BJ (cell line): ENCODE measurements around the gene SHLD1. TPM values are rescaled to one million over a fixed set of nuclear protein-coding genes. Genes with fewer than 3 reads are reported as not detected.
"Not testable (repeated sequence)": the region's sequence is repeated elsewhere in the genome, so short reads cannot be mapped to it uniquely, and the experiment has no call there.

Experiments
- CTCF ChIA-PET: fragments of 350-600 bp; formaldehyde crosslinking; extraction: SDS; loops from one replicate; lab custom pipeline; 2021; ENCODE audit warnings: antibody characterized with exemption, inconsistent platforms; lab: Yijun Ruan, JAX
- POLR2A ChIA-PET: fragments of 300-600 bp; sonication (Branson Sonifier 250); formaldehyde crosslinking; extraction: SDS; loops from one replicate; lab custom pipeline; 2021; ENCODE audit warnings: antibody characterized with exemption; lab: Charles Lee
- DNase-seq: peaks from one replicate; pipeline ENCODE4 v3.0.0-alpha.2; 2011; ENCODE audit warnings: low read depth
- H3K27me3 ChIP-seq: 2 replicates; pipeline ENCODE4 v1.6.0; 2011; ENCODE audit warnings: low read length; ENCODE audit not compliant: control insufficient read depth, insufficient read depth
- H3K36me3 ChIP-seq: 2 replicates; pipeline ENCODE4 v1.5.1; 2011; ENCODE audit warnings: low read length; ENCODE audit not compliant: control insufficient read depth, insufficient read depth
- H3K4me3 ChIP-seq: 2 replicates; pipeline ENCODE4 v1.5.1; 2011; ENCODE audit warnings: low read depth, mild to moderate bottlenecking, control low read depth, low read length
- CTCF ChIP-seq: IDR thresholded peaks from 2 replicates; pipeline ENCODE4 v1.5.1; 2011; ENCODE audit warnings: low read depth, mild to moderate bottlenecking, control low read depth, inconsistent platforms, low read length, moderate library complexity; ENCODE audit not compliant: insufficient read depth
- polyA plus RNA-seq: library from polyadenylated mRNA; depleted of rRNA; stranded (reverse); fragments of >200 nt; gene quantifications from 2 replicates; pipeline ENCODE4 v1.2.3, GENCODE V29; 2011

SHLD1 gene
- polyA plus RNA-seq, 1 experiment = 2.0 TPM

- ChIA-PET POLR2A (no interaction called here), CTCF (interaction anchor here (0.9 kb wide), 1 partner anchor 14 kb away, joined by 3 read pairs; no protein-coding TSS in a partner anchor)
- Histone ChIP-seq H3K27me3 (no peaks in the 10 kb centered on the region), H3K4me3 (no peak overlapping the region), H3K36me3 (no peaks in the 10 kb centered on the region)
- no peak for TF ChIP-seq CTCF
- no peak for DNase-seq
These were observed 4.7 kb upstream of the SHLD1 start for GRCh38 chr20:5745416-5746030.

- H3K36me3 ChIP-seq = no peaks in the 10 kb centered on the region
- no peak for TF ChIP-seq CTCF
- POLR2A ChIA-PET = no interaction called here
- H3K27me3 ChIP-seq = no peaks in the 10 kb centered on the region
- DNase-seq = no peak
- CTCF ChIA-PET = interaction anchor here (0.9 to 1.1 kb wide), 2 partner anchors 14 to 42 kb away, joined by 3 read pairs; no protein-coding TSS in a partner anchor
- H3K4me3 ChIP-seq = no peak overlapping the region
These were observed 4.1 kb upstream of the SHLD1 start for GRCh38 chr20:5746064-5746463.

- ChIA-PET CTCF (no interaction called here), POLR2A (interaction anchor here (0.6 kb wide), 1 partner anchor 31 kb away, joined by 3 read pairs; no protein-coding TSS in a partner anchor)
- no peak for TF ChIP-seq CTCF
- Histone ChIP-seq H3K4me3 (no peak overlapping the region), H3K27me3 (no peaks in the 10 kb centered on the region), H3K36me3 (no peaks in the 10 kb centered on the region)
- no peak for DNase-seq
These were observed 2.0 kb upstream of the SHLD1 start for GRCh38 chr20:5748246-5748645.

- CTCF ChIA-PET = interaction anchor here (0.7 kb wide), 1 partner anchor 27 kb away, joined by 3 read pairs; no protein-coding TSS in a partner anchor
- POLR2A ChIA-PET = not testable (repeated sequence)
These were observed 669 bp upstream of the SHLD1 start for GRCh38 chr20:5749512-5749951.

GRCh38 chr20:5751856-5752255 lies 1.7 kb downstream of the SHLD1 start:
- ChIA-PET CTCF (interaction anchor here (0.9 kb wide), 1 partner anchor 192 kb away, joined by 3 read pairs; no protein-coding TSS in a partner anchor), POLR2A (no interaction called here)
- Histone ChIP-seq H3K36me3 (no peaks in the 10 kb centered on the region), H3K4me3 (no peak overlapping the region), H3K27me3 (no peaks in the 10 kb centered on the region)
- TF ChIP-seq CTCF = no peak
- DNase-seq = no peak

More at GRCh38 chr20:5749512-5749951, 669 bp upstream of the SHLD1 start:
- not testable (repeated sequence) for DNase-seq, H3K4me3 ChIP-seq, H3K27me3 ChIP-seq, H3K36me3 ChIP-seq

- CTCF ChIA-PET = interaction anchor here (0.6 kb wide), 1 partner anchor 211 kb away, joined by 3 read pairs; no protein-coding TSS in a partner anchor
- H3K36me3 ChIP-seq = no peaks in the 10 kb centered on the region
- no peaks in the 10 kb centered on the region for H3K27me3 ChIP-seq
- no peak for DNase-seq
- POLR2A ChIA-PET = no interaction called here
- no peak for TF ChIP-seq CTCF
- no peak overlapping the region for H3K4me3 ChIP-seq
These were observed 3.6 kb downstream of the SHLD1 start for GRCh38 chr20:5753814-5754213.
